ENCODE data around the gene ARAP3. TPM values are rescaled to one million over a fixed set of nuclear protein-coding genes. Genes with fewer than 3 reads are reported as not detected.
A peak's percentile ranks its signal among the peaks of the same experiment; 100 is the strongest.
"Not testable (repeated sequence)": the region's sequence is repeated elsewhere in the genome, so short reads cannot be mapped to it uniquely, and the experiment has no call there.

ARAP3 gene
- total RNA-seq, result 6.2 and 6.4 TPM in 2 replicates
- long read RNA-seq, partial matches to known transcripts, result 0 of 1 reads
- long read RNA-seq, other reads (novel, unspliced or antisense), result 1 of 1 reads

- Mint-ChIP-seq H3K27me3 (peaks cover 28% of the 10 kb centered on the region), H3K4me1 (ENCODE audit: low read depth) (peaks cover 5% of the 10 kb centered on the region), H3K9me3 (ENCODE audit: low read depth) (no peaks in the 10 kb centered on the region), H3K4me3 (ENCODE audit: low read depth) (peak within 1 kb of the TSS; percentile 41), H3K27ac (peak within 1 kb of the TSS; percentile 16), H3K36me3 (ENCODE audit: insufficient read depth) (peaks cover 2% of the 10 kb centered on the region)
- DNase-seq (ENCODE audit: low spot score, unreplicated experiment), result peak; percentile 30
- no peak for TF ChIP-seq CTCF (IDR thresholded peaks at IDR 0.05; ENCODE audit: unreplicated experiment)
Measured at GRCh38 chr5:141681695-141682641, at the start of gene ARAP3. Gene ARAP3 (minus strand): TSS chr5:141682230. CDS start chr5:141680486, 1,744 bp downstream.

- no peak for DNase-seq (ENCODE audit: low spot score, unreplicated experiment)
- H3K36me3 Mint-ChIP-seq (ENCODE audit: insufficient read depth), result no peaks in the 10 kb centered on the region
- no peak for TF ChIP-seq CTCF (IDR thresholded peaks at IDR 0.05; ENCODE audit: unreplicated experiment)
- peaks cover 7% of the 10 kb centered on the region for H3K27me3 Mint-ChIP-seq
- H3K4me3 Mint-ChIP-seq (ENCODE audit: low read depth), result no peak overlapping the region
- H3K27ac Mint-ChIP-seq, result no peak overlapping the region
- no peaks in the 10 kb centered on the region for H3K9me3 Mint-ChIP-seq (ENCODE audit: low read depth)
- no peaks in the 10 kb centered on the region for H3K4me1 Mint-ChIP-seq (ENCODE audit: low read depth)
Measured at GRCh38 chr5:141729387-141730006, 47.5 kb upstream of the ARAP3 start.

- H3K4me1 Mint-ChIP-seq (ENCODE audit: low read depth), result peaks cover 2% of the 10 kb centered on the region
- H3K36me3 Mint-ChIP-seq (ENCODE audit: insufficient read depth), result no peaks in the 10 kb centered on the region
- no peak for TF ChIP-seq CTCF (IDR thresholded peaks at IDR 0.05; ENCODE audit: unreplicated experiment)
- no peaks in the 10 kb centered on the region for H3K9me3 Mint-ChIP-seq (ENCODE audit: low read depth)
- H3K27ac Mint-ChIP-seq, result no peak overlapping the region
- H3K27me3 Mint-ChIP-seq, result no peaks in the 10 kb centered on the region
- no peak overlapping the region for H3K4me3 Mint-ChIP-seq (ENCODE audit: low read depth)
- no peak for DNase-seq (ENCODE audit: low spot score, unreplicated experiment)
Measured at GRCh38 chr5:141725891-141726290, 43.9 kb upstream of the ARAP3 start.

- H3K27me3 Mint-ChIP-seq; H3K4me1 Mint-ChIP-seq (ENCODE audit: low read depth); H3K4me3 Mint-ChIP-seq (ENCODE audit: low read depth); H3K9me3 Mint-ChIP-seq (ENCODE audit: low read depth); H3K36me3 Mint-ChIP-seq (ENCODE audit: insufficient read depth); H3K27ac Mint-ChIP-seq; DNase-seq (ENCODE audit: low spot score, unreplicated experiment): not testable (repeated sequence)
Measured at GRCh38 chr5:141725174-141725573, 43.1 kb upstream of the ARAP3 start.

GRCh38 chr5:141722266-141722665 is 40.2 kb upstream of the ARAP3 start:
- Mint-ChIP-seq H3K27ac (no peak overlapping the region), H3K4me1 (ENCODE audit: low read depth) (peaks cover 2% of the 10 kb centered on the region), H3K9me3 (ENCODE audit: low read depth) (no peaks in the 10 kb centered on the region), H3K27me3 (peaks cover 11% of the 10 kb centered on the region), H3K36me3 (ENCODE audit: insufficient read depth) (no peaks in the 10 kb centered on the region), H3K4me3 (ENCODE audit: low read depth) (no peak overlapping the region)
- DNase-seq (ENCODE audit: low spot score, unreplicated experiment), result no peak
- TF ChIP-seq CTCF (IDR thresholded peaks at IDR 0.05; ENCODE audit: unreplicated experiment), result no peak

All from progenitor cell of endocrine pancreas (in vitro differentiated cells).